SH-SY5Y (cell line): Measurements from ENCODE around the gene RBFOX2.

Experiments
- GATA2 ChIP-seq: IDR thresholded peaks from 2 replicates; pipeline ENCODE4 v1.6.1; 2011; ENCODE audit warnings: mild to moderate bottlenecking, low read depth, low read length
- GATA3 ChIP-seq: IDR thresholded peaks from 2 replicates; pipeline ENCODE4 v1.6.1; 2011; ENCODE audit warnings: low read depth, mild to moderate bottlenecking, low read length, moderate library complexity

The RBFOX2 gene

DNA sequence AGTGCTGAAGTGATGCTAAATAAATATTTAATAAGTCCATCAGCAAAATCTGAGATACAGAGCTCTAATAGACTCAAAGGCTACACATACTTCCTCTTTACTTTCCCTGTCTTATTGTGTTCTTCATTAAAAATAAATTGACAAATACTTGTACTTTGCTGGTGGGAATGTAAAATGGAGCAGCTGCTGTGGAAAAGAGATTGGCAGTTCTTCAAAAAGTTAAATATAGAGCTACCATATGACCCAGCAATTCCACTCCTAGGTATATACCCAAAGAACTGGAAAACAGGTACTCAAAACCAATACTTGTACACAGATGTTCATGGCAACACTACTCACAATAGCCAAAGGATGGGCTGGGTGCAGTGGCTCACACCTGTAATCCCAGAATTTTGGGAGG, 76.0 kb downstream of the RBFOX2 start:
- no peak for TF ChIP-seq GATA2
- no peak for TF ChIP-seq GATA3

DNA sequence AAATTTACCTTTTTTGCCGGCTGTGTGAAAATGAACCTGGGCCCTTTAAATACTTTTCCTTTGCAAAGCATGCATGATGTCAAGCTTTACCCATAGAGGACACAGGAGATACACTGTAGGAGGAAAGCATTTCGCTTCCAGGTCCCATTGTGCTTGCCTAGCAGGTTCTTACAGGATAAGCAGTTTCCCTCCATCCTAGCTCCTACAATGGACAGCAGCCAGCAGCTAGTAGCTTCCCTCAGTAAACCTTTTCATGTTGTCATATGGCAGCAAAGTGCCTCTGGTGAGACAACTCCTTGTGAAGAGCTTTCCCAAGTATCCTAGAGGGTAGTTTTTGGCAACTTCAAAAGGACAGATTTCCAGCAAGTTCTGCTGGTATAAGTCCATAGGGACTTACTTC, 78.4 kb downstream of the RBFOX2 start:
- no peak for TF ChIP-seq GATA3
- no peak for TF ChIP-seq GATA2

- TF ChIP-seq GATA2 (no peak), GATA3 (no peak)
Observed at GRCh38 chr22:35949243-35949642, 79.4 kb downstream of the RBFOX2 start.

- TF ChIP-seq GATA3: no peak
- TF ChIP-seq GATA2: no peak
Observed at GRCh38 chr22:35947794-35948425, 80.7 kb downstream of the RBFOX2 start.

DNA sequence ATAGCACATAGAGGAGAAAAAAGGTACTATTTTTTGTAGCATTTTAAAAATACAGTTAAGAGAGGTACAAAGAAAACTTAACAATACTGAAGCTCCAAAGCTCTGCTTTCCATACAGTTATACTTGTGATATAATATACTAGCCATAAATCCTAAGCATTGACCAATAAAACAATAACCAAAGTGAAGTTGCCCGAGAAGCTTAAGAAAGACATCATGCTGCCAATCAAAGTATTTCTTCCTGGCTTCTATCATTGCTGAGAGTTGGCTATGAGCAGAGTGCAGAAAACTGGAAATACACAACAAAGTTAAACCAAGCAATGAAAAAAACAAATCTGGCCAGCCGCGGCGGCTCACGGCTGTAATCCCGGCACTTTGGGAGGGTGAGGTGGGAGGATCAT, 84.2 kb downstream of the RBFOX2 start:
- TF ChIP-seq GATA3 (no peak), GATA2 (no peak)

- no peak for TF ChIP-seq GATA2
Observed at GRCh38 chr22:35940166-35940565, 88.5 kb downstream of the RBFOX2 start.

- TF ChIP-seq GATA2 (no peak), GATA3 (no peak)
Observed at GRCh38 chr22:35938226-35938625, 90.4 kb downstream of the RBFOX2 start.

DNA sequence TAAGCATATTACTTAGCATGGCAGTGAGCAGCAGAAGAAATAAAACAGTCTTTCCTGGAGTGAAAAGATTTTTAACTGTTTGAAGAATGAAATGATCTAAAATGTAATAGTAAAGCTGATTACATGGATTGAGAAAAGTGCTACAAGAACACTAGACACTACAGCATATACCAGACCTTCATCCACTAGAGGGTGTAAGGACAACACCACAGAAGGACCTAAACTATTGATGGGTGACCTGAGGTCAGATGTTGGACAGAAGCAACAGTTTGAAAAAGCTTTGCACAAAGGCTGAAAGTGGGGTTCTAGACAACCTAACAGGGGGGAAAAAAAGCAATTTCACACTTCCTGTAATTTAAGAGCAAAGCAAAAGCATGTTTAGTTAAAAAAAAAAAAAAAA, 97.7 kb downstream of the RBFOX2 start:
- no peak for TF ChIP-seq GATA3
- no peak for TF ChIP-seq GATA2

DNA sequence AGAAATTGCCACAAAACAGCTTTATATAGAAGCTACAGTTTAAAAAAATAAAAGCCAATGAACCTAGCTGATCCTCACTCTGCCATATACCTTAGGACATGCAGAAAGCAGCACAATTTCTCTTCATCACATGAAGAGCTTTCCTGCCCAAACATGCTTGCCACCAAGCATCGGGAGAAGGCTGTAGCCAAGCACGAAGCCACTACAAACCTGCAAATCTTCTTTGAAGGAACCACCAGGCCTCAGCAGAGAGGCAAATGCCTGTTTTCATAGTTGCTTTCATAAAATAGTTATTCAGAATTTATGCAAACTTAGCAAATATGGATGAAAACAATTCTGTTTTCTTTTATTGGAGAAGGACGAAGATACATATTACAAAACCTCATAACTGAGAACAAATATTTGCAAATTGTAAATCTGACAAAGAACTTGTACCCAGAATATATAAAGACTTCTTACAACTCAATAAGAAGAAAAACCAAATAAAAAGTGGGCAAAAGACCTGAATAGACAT, 100.3 kb downstream of the RBFOX2 start:
- TF ChIP-seq GATA2 (no peak), GATA3 (no peak)

DNA sequence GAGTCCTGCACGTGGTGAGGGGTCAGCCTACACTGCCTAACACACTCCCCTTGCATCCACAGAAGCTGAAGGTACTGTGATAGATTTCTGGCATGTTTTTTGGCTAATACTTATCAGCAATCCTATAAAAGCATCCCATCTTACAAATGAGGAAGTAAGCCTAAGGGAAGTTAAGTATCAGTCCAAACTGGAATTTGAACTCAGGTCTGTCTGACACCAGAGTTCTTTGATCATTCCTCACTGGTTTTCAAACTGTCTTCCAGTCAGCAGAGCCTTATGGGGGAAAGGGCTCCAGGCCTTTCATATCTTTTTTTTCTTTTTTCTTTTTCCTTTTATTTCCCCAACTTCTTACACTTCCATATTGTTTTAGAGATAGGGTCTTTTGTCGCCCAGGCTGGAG, 105.6 kb downstream of the RBFOX2 start:
- TF ChIP-seq GATA3 (no peak), GATA2 (no peak)

- TF ChIP-seq GATA3: no peak
- no peak for TF ChIP-seq GATA2
Observed at GRCh38 chr22:35921777-35922176, 106.8 kb downstream of the RBFOX2 start.

GRCh38 chr22:35921044-35921443, 107.6 kb downstream of the RBFOX2 start:
- no peak for TF ChIP-seq GATA3
- no peak for TF ChIP-seq GATA2

DNA sequence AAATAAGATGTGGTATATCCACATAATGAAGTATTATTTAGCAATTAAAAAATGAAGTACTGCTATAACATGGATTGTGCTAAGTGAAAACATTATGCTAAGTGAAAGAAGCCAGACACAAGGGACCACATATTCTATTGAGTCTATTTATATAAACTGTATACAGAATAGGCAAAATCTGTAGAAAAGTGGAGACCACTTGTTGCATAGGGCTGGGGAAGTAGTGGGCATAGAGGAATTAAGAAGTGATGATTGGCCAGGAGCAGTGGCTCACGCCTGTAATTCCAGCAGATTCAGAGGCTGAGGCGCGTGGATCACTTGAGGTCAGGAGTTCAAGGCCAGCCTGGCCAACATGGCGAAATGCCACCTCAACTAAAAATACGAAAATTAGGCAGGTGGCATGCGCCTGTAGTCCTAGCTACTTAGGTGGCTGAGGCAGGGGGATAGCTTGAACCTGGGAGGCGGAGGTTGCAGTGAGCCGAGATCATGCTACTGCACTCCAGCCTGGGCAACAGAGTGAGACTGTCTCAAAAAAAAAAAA, 109.6 kb downstream of the RBFOX2 start:
- TF ChIP-seq GATA3 (no peak), GATA2 (no peak)

GRCh38 chr22:35918456-35918855, 110.2 kb downstream of the RBFOX2 start:
- TF ChIP-seq GATA2 (peak; percentile 31; the same call in 1 of the 2 replicates), GATA3 (no peak)

DNA sequence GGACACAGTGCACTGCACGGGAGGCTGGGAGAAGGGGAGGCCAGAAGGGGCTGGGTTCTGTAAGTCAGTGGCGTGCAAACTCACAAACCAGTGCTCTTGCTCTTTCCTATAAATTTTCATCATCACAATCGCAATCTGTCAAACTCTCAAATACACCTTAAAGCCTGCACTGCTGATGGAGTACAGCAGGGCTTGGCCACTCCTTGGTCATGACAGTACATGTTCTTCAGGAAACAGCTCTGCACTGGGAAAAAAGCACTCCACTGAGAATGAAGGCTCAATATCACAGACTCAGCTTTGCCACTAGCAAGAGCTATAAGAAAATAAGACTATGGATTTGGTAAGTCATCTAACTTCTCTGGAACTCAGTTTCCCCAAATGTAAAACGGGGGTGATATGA, 111.0 kb downstream of the RBFOX2 start:
- no peak for TF ChIP-seq GATA2
- TF ChIP-seq GATA3: no peak

GRCh38 chr22:35915477-35916013, 113.1 kb downstream of the RBFOX2 start:
- TF ChIP-seq GATA3 (no peak), GATA2 (peak; percentile 18; the same call in 1 of the 2 replicates)
